Measurements from ENCODE around the gene CYB561D1. TPM values are rescaled to one million over a fixed set of nuclear protein-coding genes. Genes with fewer than 3 reads are reported as not detected.
"Not testable (repeated sequence)": the region's sequence is repeated elsewhere in the genome, so short reads cannot be mapped to it uniquely, and the experiment has no call there.

The CYB561D1 gene
- total RNA-seq, 1 donor from 2014 or later = 11.1 TPM

DNA sequence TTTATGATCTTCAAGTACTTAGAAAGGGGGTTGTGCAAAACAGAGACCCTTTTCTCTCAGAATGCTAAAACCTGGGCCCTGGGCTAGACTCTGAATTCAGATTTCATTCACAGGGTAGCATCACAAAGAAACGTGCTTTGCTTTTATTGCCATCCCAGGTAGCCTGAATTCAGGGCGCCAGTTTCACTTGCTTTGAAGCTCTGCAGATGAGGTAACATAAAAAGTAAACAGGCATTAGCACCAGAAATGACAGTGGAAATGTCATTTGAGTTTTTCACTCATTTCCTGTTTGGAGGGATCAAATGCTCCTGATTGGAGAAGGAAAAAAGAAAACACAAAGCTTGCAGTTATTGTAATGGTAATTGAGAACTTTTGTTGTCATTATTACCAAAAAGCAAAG lies 25.0 kb upstream of the CYB561D1 start:
- Mint-ChIP-seq H3K36me3 (ENCODE audit: insufficient read depth) (no peaks in the 10 kb centered on the region), H3K4me1 (ENCODE audit: low read depth) (peaks cover 3% of the 10 kb centered on the region), H3K4me3 (ENCODE audit: low read depth) (no peak overlapping the region), H3K27me3 (peaks cover 72% of the 10 kb centered on the region), H3K27ac (no peak overlapping the region), H3K9me3 (ENCODE audit: low read depth) (no peaks in the 10 kb centered on the region)
- no peak for TF ChIP-seq CTCF (IDR thresholded peaks at IDR 0.05; ENCODE audit: unreplicated experiment)
- DNase-seq (ENCODE audit: low spot score, unreplicated experiment) = no peak

GRCh38 chr1:109470245-109470644 lies 23.6 kb upstream of the CYB561D1 start:
- TF ChIP-seq CTCF (IDR thresholded peaks at IDR 0.05; ENCODE audit: unreplicated experiment) = no peak
- Mint-ChIP-seq H3K9me3 (ENCODE audit: low read depth) (no peaks in the 10 kb centered on the region), H3K4me3 (ENCODE audit: low read depth) (no peak overlapping the region), H3K27me3 (peaks cover 69% of the 10 kb centered on the region), H3K36me3 (ENCODE audit: insufficient read depth) (no peaks in the 10 kb centered on the region), H3K4me1 (ENCODE audit: low read depth) (peaks cover 3% of the 10 kb centered on the region), H3K27ac (no peak overlapping the region)
- DNase-seq (ENCODE audit: low spot score, unreplicated experiment) = no peak

DNA sequence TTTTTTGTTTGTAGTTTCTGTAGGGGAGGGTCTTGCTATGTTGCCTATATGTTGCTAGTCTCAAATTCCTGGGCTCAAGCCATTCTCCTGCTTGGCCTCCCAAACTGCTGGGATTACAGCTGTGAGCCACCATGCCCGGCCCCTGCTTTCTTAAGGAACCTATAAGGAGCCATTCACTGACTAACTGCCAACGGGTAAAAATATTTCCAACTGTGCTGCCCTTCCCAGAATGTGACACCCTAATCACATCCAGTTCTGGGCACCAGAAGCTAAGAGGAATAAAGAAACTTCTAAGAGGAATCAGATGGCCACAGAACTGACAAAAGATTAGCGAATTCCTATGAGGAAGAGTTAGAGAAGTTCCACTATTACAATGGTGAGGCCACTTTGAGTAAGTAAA lies 21.1 kb upstream of the CYB561D1 start:
- Mint-ChIP-seq H3K4me1 (ENCODE audit: low read depth) (no peaks in the 10 kb centered on the region), H3K4me3 (ENCODE audit: low read depth) (no peak overlapping the region), H3K9me3 (ENCODE audit: low read depth) (no peaks in the 10 kb centered on the region), H3K27ac (no peak overlapping the region), H3K36me3 (ENCODE audit: insufficient read depth) (no peaks in the 10 kb centered on the region), H3K27me3 (peaks cover 63% of the 10 kb centered on the region)
- no peak for TF ChIP-seq CTCF (IDR thresholded peaks at IDR 0.05; ENCODE audit: unreplicated experiment)
- no peak for DNase-seq (ENCODE audit: low spot score, unreplicated experiment)

DNA sequence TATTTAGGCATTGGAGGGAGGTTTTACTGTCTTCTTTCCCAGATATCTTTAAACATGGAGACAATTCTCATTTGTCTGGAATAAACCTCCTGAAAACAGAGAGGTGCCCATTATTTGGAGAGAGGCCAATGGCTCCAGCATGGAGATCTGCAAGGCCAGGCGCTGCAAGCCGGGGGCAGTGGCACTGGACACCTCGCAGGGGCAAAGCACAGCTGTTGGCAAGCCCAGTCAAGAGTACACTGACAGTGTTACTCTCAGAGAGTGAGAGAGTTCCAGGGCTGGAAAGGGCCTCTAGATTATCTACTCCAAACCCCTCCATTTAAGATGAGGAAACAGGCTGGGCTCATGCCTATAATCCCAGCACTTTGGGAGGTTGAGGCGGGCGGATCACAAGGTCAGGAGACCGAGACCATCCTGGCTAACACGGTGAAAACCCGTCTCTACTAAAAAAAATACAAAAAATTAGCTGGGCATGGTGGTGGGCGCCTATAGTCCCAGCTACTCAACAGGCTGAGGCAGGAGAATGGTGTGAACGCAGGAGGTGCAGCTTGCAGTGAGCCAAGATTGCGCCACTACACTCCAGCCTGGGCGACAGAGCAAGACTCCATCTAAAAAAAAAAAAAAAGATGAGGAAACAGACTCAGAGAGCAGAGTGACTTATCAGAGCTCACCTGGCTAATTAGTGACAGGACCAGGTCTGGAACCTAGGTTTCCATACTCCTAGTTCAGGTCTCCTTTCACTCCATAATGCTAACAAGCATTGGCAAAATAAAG lies 20.4 kb upstream of the CYB561D1 start:
- not testable (repeated sequence) for DNase-seq (ENCODE audit: low spot score, unreplicated experiment); H3K9me3 Mint-ChIP-seq (ENCODE audit: low read depth); H3K4me3 Mint-ChIP-seq (ENCODE audit: low read depth); H3K4me1 Mint-ChIP-seq (ENCODE audit: low read depth); H3K36me3 Mint-ChIP-seq (ENCODE audit: insufficient read depth); H3K27ac Mint-ChIP-seq
- peaks cover 56% of the 10 kb centered on the region for H3K27me3 Mint-ChIP-seq

GRCh38 chr1:109474697-109475096 lies 19.2 kb upstream of the CYB561D1 start:
- Mint-ChIP-seq H3K36me3 (ENCODE audit: insufficient read depth) (no peaks in the 10 kb centered on the region), H3K27ac (no peak overlapping the region), H3K9me3 (ENCODE audit: low read depth) (no peaks in the 10 kb centered on the region), H3K4me1 (ENCODE audit: low read depth) (no peaks in the 10 kb centered on the region), H3K4me3 (ENCODE audit: low read depth) (no peak overlapping the region), H3K27me3 (peaks cover 59% of the 10 kb centered on the region)
- no peak for TF ChIP-seq CTCF (IDR thresholded peaks at IDR 0.05; ENCODE audit: unreplicated experiment)
- no peak for DNase-seq (ENCODE audit: low spot score, unreplicated experiment)

GRCh38 chr1:109475261-109475660 lies 18.6 kb upstream of the CYB561D1 start:
- DNase-seq (ENCODE audit: low spot score, unreplicated experiment) = no peak
- H3K4me1 Mint-ChIP-seq (ENCODE audit: low read depth) = no peaks in the 10 kb centered on the region
- no peaks in the 10 kb centered on the region for H3K36me3 Mint-ChIP-seq (ENCODE audit: insufficient read depth)
- no peak overlapping the region for H3K4me3 Mint-ChIP-seq (ENCODE audit: low read depth)
- no peak for TF ChIP-seq CTCF (IDR thresholded peaks at IDR 0.05; ENCODE audit: unreplicated experiment)
- peaks cover 58% of the 10 kb centered on the region for H3K27me3 Mint-ChIP-seq
- no peak overlapping the region for H3K27ac Mint-ChIP-seq
- no peaks in the 10 kb centered on the region for H3K9me3 Mint-ChIP-seq (ENCODE audit: low read depth)

Measured in progenitor cell of endocrine pancreas (in vitro differentiated cells).